Measurements from ENCODE around the gene CAMK4.

- TF ChIP-seq, protein P1, sequence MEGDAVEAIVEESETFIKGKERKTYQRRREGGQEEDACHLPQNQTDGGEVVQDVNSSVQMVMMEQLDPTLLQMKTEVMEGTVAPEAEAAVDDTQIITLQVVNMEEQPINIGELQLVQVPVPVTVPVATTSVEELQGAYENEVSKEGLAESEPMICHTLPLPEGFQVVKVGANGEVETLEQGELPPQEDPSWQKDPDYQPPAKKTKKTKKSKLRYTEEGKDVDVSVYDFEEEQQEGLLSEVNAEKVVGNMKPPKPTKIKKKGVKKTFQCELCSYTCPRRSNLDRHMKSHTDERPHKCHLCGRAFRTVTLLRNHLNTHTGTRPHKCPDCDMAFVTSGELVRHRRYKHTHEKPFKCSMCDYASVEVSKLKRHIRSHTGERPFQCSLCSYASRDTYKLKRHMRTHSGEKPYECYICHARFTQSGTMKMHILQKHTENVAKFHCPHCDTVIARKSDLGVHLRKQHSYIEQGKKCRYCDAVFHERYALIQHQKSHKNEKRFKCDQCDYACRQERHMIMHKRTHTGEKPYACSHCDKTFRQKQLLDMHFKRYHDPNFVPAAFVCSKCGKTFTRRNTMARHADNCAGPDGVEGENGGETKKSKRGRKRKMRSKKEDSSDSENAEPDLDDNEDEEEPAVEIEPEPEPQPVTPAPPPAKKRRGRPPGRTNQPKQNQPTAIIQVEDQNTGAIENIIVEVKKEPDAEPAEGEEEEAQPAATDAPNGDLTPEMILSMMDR (IDR thresholded peaks at IDR 0.05), result no peak
- no peak for TF ChIP-seq TP53 (CRISPR knock-in tag; IDR thresholded peaks at IDR 0.05)
- no peak for TF ChIP-seq SMAD3 (CRISPR knock-in tag; IDR thresholded peaks at IDR 0.05; ENCODE audit: borderline replicate concordance)
- no peak for TF ChIP-seq AFF4 (CRISPR knock-in tag; IDR thresholded peaks at IDR 0.05; ENCODE audit: borderline replicate concordance)
Measured at GRCh38 chr5:111367115-111367514, 142.9 kb downstream of the CAMK4 start.
